ENCODE results near the gene ZDHHC1. TPM values are rescaled to one million over a fixed set of nuclear protein-coding genes. Genes with fewer than 3 reads are reported as not detected.

Gene ZDHHC1
- total and polyA plus RNA-seq, 2 experiments from 2014 or later = 18.7 to 22.4 TPM

DNA sequence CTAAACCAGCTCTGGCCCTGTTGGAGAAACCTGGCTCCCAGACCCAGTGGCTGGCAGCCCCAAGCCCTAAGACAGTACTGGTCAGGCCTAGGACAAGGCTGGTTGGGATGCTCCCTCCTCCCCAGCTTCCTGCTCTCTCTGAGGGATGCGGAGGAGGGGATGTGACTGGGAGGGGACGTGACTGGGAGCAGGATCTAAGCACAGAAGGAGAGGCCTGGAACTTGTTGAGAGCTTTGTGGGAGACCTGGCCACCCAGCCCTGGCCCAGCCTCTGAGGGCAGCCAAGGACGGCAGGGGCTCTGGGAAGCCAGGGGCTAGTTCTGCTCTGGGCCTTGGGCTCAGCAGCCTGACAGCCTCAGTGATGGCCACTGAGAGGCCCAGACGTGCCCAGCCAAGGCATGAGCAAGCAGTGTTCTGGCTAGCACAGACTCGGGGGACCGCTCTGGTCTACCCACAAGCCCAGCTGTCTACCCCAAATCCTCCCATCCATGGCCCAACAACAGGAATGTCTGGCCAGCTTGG, 41.9 kb upstream of the ZDHHC1 start:
- TF ChIP-seq, protein P1, sequence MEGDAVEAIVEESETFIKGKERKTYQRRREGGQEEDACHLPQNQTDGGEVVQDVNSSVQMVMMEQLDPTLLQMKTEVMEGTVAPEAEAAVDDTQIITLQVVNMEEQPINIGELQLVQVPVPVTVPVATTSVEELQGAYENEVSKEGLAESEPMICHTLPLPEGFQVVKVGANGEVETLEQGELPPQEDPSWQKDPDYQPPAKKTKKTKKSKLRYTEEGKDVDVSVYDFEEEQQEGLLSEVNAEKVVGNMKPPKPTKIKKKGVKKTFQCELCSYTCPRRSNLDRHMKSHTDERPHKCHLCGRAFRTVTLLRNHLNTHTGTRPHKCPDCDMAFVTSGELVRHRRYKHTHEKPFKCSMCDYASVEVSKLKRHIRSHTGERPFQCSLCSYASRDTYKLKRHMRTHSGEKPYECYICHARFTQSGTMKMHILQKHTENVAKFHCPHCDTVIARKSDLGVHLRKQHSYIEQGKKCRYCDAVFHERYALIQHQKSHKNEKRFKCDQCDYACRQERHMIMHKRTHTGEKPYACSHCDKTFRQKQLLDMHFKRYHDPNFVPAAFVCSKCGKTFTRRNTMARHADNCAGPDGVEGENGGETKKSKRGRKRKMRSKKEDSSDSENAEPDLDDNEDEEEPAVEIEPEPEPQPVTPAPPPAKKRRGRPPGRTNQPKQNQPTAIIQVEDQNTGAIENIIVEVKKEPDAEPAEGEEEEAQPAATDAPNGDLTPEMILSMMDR (IDR thresholded peaks at IDR 0.05; ENCODE audit: low read depth, low read length) = no peak
- Histone ChIP-seq H3K27ac (peak overlapping the region; percentile 76), H3K9me3 (ENCODE audit: low read depth) (no peaks in the 10 kb centered on the region), H3K4me3 (no peak overlapping the region), H3K4me1 (ENCODE audit: low read depth) (peaks cover 20% of the 10 kb centered on the region), H3K36me3 (no peaks in the 10 kb centered on the region), H3K27me3 (no peaks in the 10 kb centered on the region)
- DNase-seq (ENCODE audit: low read depth in 1 of 2, low spot score in 1 of 2) = peak in 1 of 2 donors; percentile 33

DNA sequence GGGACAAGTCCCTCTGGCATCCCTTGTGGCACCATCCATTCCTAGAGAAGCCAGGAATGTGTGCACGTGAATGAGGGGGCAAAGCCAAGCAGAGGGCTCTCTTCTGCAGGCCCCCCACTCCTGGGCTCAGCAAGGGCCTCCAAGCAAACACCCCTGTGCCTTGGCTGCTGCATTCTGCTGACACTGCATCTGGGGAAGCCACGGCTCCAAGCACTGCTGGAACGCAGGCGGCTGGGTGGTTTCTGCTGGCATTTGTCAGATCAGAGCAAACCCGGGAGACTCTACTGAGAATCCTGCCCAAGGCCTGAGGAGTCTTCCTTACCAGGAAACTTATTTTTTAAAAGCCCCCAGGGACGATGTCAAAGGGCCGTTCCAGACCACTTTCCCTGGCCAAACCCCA, 41.3 kb upstream of the ZDHHC1 start:
- H3K4me3 ChIP-seq = no peak overlapping the region
- no peak for DNase-seq (ENCODE audit: low read depth in 1 of 2, low spot score in 1 of 2)
- H3K4me1 ChIP-seq (ENCODE audit: low read depth) = peaks cover 20% of the 10 kb centered on the region
- TF ChIP-seq, protein P1 (IDR thresholded peaks at IDR 0.05; ENCODE audit: low read depth, low read length) = no peak
- no peaks in the 10 kb centered on the region for H3K27me3 ChIP-seq
- no peaks in the 10 kb centered on the region for H3K9me3 ChIP-seq (ENCODE audit: low read depth)
- no peak overlapping the region for H3K27ac ChIP-seq
- H3K36me3 ChIP-seq = no peaks in the 10 kb centered on the region

DNA sequence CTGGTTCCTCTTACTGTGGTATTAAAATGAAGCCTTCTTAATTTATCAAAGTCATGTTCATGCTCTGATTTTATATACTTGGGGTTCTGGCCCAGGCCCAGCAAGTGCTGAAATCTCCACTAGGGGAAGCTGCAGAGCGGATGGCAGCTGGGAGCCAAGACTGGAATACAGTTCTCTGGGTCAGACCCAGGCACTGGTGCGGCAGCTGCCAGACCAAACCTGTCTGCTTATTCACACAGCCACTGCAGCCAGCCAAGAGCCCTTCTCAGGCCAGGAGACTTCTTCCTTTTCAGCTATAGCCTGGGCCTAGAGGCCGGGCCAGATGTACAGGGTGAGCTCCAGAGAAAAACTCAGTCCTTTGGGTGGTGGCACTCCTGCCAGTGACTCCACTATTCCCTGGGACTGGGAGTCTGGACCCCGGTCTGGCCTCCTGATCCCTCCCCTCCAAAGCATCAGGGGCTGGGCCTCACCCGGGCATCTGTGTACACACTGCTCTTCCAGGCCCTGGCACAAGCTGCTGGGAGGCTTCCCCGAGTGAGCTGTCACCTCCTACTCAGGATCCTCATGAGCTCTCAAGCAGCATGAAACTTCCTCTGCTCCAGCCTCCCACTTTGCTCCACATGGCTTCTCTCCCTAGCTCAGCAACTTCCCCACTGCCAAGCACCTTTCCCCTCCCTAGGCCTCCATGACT, 40.3 kb upstream of the ZDHHC1 start:
- H3K36me3 ChIP-seq = no peaks in the 10 kb centered on the region
- no peak overlapping the region for H3K4me3 ChIP-seq
- no peak overlapping the region for H3K27ac ChIP-seq
- DNase-seq (ENCODE audit: low read depth in 1 of 2, low spot score in 1 of 2) = peak in 1 of 2 donors; percentile 72
- TF ChIP-seq, protein P1 (IDR thresholded peaks at IDR 0.05; ENCODE audit: low read depth, low read length) = peak; percentile 56
- H3K4me1 ChIP-seq (ENCODE audit: low read depth) = peaks cover 20% of the 10 kb centered on the region
- H3K27me3 ChIP-seq = no peaks in the 10 kb centered on the region
- no peaks in the 10 kb centered on the region for H3K9me3 ChIP-seq (ENCODE audit: low read depth)

DNA sequence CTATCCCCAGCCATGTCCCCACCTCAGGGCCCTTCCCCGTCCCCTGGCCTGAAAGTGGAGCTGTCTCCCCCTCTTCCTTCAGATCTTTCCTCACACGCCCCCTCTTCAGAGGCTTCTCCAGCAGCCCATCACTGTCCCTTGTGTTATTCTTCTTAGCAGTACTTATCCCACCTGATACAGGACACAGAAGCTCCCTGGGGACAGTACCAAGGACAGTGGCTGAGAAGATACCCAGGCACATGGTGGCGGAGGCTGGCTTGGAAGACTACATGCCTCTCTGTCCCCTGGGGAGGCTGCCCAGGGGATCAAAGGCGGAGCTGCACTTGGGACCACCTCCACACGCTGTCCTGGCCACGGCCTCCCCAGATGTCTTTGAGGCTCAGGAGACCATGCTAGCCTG, 38.6 kb upstream of the ZDHHC1 start:
- H3K9me3 ChIP-seq (ENCODE audit: low read depth) = no peaks in the 10 kb centered on the region
- no peak for DNase-seq (ENCODE audit: low read depth in 1 of 2, low spot score in 1 of 2)
- peaks cover 27% of the 10 kb centered on the region for H3K4me1 ChIP-seq (ENCODE audit: low read depth)
- no peaks in the 10 kb centered on the region for H3K36me3 ChIP-seq
- H3K27me3 ChIP-seq = no peaks in the 10 kb centered on the region
- TF ChIP-seq, protein P1 (IDR thresholded peaks at IDR 0.05; ENCODE audit: low read depth, low read length) = no peak
- H3K27ac ChIP-seq = no peak overlapping the region
- no peak overlapping the region for H3K4me3 ChIP-seq

DNA sequence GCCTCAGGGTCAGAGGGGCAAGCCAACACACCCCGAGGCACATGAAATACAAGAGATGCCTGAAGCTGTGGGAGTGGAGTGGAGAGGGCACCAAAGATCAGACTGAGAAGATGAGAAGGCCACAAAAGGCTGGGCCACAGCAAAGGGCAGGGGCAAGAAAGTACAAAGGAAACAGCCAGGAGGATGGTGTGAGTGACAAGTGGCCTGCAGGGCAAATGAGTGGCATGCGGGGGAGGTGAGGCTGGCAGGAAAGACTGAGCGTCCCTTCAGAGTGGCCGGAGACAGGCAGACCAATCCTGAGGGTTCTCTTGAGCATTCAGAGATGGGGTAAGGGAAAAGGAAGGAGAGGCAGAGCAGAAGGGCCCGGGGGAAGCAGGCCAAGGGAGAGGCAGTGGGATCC, 37.8 kb upstream of the ZDHHC1 start:
- H3K4me1 ChIP-seq (ENCODE audit: low read depth) = peaks cover 27% of the 10 kb centered on the region
- no peaks in the 10 kb centered on the region for H3K36me3 ChIP-seq
- no peak overlapping the region for H3K27ac ChIP-seq
- no peaks in the 10 kb centered on the region for H3K9me3 ChIP-seq (ENCODE audit: low read depth)
- TF ChIP-seq, protein P1 (IDR thresholded peaks at IDR 0.05; ENCODE audit: low read depth, low read length) = no peak
- no peaks in the 10 kb centered on the region for H3K27me3 ChIP-seq
- no peak for DNase-seq (ENCODE audit: low read depth in 1 of 2, low spot score in 1 of 2)
- no peak overlapping the region for H3K4me3 ChIP-seq
